NCI-H345 (cell line): ENCODE data around the gene TCEANC2.

Source experiments
- DNase-seq: peaks from one replicate; lab custom pipeline; 2025; lab: John Stamatoyannopoulos, UW

Gene TCEANC2

GRCh38 chr1:54114955-54115354, 61.5 kb downstream of the TCEANC2 start:
- DNase-seq: no peak

GRCh38 chr1:54115520-54115919, 62.1 kb downstream of the TCEANC2 start:
- no peak for DNase-seq

GRCh38 chr1:54117815-54118563, 64.6 kb downstream of the TCEANC2 start:
- no peak for DNase-seq

- no peak for DNase-seq
Observed at GRCh38 chr1:54118704-54119103, 65.3 kb downstream of the TCEANC2 start.

- no peak for DNase-seq
Observed at GRCh38 chr1:54120018-54120697, 66.8 kb downstream of the TCEANC2 start.

GRCh38 chr1:54120698-54121481, 67.5 kb downstream of the TCEANC2 start:
- no peak for DNase-seq

GRCh38 chr1:54121482-54122134, 68.2 kb downstream of the TCEANC2 start:
- DNase-seq: peak; percentile 63

GRCh38 chr1:54122135-54122751, 68.8 kb downstream of the TCEANC2 start:
- no peak for DNase-seq

- no peak for DNase-seq
Observed at GRCh38 chr1:54122992-54123391, 69.6 kb downstream of the TCEANC2 start.

- peak; percentile 84 for DNase-seq
Observed at GRCh38 chr1:54124472-54124871, 71.1 kb downstream of the TCEANC2 start.

- DNase-seq: no peak
Observed at GRCh38 chr1:54124906-54125305, 71.5 kb downstream of the TCEANC2 start.

- DNase-seq: no peak
Observed at GRCh38 chr1:54125386-54126070, 72.1 kb downstream of the TCEANC2 start.

GRCh38 chr1:54126271-54126815, 72.9 kb downstream of the TCEANC2 start:
- DNase-seq: no peak

GRCh38 chr1:54127594-54128300, 74.3 kb downstream of the TCEANC2 start:
- no peak for DNase-seq

- DNase-seq: no peak
Observed at GRCh38 chr1:54129858-54130257, 76.5 kb downstream of the TCEANC2 start.

- DNase-seq: no peak
Observed at GRCh38 chr1:54131419-54131818, 78.0 kb downstream of the TCEANC2 start.

GRCh38 chr1:54132495-54132894, 79.1 kb downstream of the TCEANC2 start:
- no peak for DNase-seq

GRCh38 chr1:54134295-54134694, 80.9 kb downstream of the TCEANC2 start:
- DNase-seq: no peak

GRCh38 chr1:54135436-54136120, 82.2 kb downstream of the TCEANC2 start:
- no peak for DNase-seq
